ENCODE data around the gene ERGIC1.

The ERGIC1 gene

DNA sequence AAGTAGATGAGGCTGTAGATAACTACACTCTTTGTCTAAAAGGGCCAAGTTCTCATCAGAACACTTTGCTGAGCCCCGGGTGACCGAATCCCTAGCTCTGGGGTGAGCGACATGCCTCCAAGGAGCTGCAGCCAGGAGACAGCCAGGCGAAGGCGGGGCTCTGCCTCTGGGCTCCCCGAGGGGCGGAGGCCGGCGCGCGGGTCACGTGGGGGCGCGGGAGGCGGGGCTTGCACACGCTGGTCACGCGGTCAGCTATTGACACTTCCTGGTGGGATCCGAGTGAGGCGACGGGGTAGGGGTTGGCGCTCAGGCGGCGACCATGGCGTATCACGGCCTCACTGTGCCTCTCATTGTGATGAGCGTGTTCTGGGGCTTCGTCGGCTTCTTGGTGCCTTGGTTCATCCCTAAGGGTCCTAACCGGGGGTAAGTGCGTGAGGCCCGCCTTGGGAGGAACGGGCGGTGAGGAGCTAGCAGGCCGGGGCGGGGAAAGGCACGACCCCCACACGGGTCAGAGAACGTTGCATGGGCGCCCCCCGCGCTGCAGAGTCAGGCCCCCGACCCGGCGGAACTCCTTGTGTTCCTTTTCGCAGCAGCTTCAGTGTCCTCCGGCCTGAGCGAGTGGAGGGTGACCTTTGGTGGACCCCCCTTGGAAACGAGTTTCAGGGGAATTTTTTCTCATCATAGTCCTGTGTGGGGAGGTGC lies 149.6 kb downstream of the ERGIC1 start, which contains the start of gene ATP6V0E1:
Gene ATP6V0E1, plus strand, starts transcription at position 230 of the 702 bp plus-strand sequence. Its CDS starts 90 bp downstream, at position 320.
- DNase-seq (ENCODE audit: low read depth, low spot score), result peak; percentile 92
- in situ Hi-C loops (cut with HindIII; ENCODE audit: low sequenced_read_pairs), result no loop called here
- H3K4me3 ChIP-seq (ENCODE audit: low read depth, low read length), result peak within 1 kb of the TSS; percentile 96
- TF ChIP-seq, protein P1, sequence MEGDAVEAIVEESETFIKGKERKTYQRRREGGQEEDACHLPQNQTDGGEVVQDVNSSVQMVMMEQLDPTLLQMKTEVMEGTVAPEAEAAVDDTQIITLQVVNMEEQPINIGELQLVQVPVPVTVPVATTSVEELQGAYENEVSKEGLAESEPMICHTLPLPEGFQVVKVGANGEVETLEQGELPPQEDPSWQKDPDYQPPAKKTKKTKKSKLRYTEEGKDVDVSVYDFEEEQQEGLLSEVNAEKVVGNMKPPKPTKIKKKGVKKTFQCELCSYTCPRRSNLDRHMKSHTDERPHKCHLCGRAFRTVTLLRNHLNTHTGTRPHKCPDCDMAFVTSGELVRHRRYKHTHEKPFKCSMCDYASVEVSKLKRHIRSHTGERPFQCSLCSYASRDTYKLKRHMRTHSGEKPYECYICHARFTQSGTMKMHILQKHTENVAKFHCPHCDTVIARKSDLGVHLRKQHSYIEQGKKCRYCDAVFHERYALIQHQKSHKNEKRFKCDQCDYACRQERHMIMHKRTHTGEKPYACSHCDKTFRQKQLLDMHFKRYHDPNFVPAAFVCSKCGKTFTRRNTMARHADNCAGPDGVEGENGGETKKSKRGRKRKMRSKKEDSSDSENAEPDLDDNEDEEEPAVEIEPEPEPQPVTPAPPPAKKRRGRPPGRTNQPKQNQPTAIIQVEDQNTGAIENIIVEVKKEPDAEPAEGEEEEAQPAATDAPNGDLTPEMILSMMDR (IDR thresholded peaks at IDR 0.05; ENCODE audit: low read depth, low read length), result no peak

DNA sequence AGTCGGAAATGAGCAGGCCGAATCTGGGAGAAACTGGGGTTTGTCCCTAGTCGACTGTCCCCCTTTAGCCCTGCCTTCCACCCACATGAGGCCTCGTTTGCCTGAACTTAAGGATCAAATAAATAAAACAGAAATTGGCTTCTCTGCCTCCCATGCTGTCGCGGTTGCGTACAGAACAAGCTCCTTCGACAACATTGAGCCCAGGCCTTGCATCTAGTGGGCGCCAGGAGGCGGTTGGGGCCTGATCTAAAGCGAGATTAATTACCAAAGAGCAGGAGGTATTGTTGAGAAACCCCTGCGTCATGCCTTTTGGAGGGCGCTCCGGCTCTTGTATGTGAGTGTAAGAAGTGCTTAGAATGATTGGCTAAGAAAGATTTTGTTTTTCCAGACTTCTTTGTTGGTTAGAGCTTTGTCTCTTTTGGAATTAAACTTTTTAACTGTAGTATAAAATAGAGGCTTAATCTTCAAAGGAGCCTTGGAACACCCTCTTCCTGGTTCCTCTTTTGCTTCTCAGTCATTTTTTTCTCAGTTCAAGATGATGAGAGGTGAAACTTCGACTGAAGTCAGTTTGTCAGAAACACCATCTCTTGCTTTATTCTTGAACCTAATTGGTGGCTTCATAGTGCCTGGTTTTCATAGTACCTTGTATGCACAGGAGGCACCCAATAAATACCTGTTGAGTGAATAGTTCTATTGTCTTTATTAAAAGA lies 150.3 kb downstream of the ERGIC1 start:
- H3K4me3 ChIP-seq (ENCODE audit: low read depth, low read length), result peak overlapping the region; percentile 96
- TF ChIP-seq, protein P1 (IDR thresholded peaks at IDR 0.05; ENCODE audit: low read depth, low read length), result peak; percentile 74
- DNase-seq (ENCODE audit: low read depth, low spot score), result peak; percentile 87
- in situ Hi-C loops (cut with HindIII; ENCODE audit: low sequenced_read_pairs), result no loop called here

DNA sequence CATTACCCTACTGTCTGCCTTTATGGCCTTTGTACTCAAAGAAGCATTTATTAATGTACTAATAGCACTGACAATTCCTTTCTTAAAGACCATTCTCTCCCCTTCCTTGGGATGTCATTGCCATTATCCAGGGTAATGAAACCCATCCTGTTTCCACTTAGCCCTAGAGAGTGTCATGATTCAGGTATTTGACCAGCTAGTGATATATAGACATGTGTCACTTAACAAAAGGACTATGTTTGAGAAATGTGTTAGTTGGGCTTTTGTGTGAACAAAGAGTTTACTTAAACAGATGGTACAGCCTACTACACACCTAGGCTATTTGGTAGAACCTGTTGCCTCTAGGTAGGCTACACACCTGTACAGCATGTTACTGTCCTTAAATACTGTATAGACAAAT lies 151.5 kb downstream of the ERGIC1 start:
- TF ChIP-seq, protein P1 (IDR thresholded peaks at IDR 0.05; ENCODE audit: low read depth, low read length), result no peak
- in situ Hi-C loops (cut with HindIII; ENCODE audit: low sequenced_read_pairs), result no loop called here
- no peak overlapping the region for H3K4me3 ChIP-seq (ENCODE audit: low read depth, low read length)
- no peak for DNase-seq (ENCODE audit: low read depth, low spot score)

DNA sequence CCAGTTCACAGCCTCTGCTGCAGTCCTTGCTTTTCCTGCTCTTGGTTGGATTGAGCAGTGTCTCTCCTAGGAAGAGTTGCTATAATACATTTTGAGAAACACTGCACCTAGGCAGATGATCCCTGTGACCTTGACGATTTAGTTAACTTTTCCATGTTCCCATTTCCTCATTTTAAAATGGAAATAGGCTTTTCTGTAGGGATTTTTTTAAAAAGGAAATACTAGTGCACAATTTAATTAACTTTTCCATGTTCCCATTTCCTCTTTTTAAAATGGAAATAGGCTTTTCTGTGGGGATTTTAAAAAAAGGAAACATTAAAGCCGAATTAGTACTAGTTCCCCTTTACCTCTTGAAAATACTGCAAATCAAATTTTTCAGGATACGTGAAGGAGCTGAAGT lies 154.2 kb downstream of the ERGIC1 start:
- in situ Hi-C loops (cut with HindIII; ENCODE audit: low sequenced_read_pairs), result no loop called here
- TF ChIP-seq, protein P1 (IDR thresholded peaks at IDR 0.05; ENCODE audit: low read depth, low read length), result no peak
- H3K4me3 ChIP-seq (ENCODE audit: low read depth, low read length), result no peak overlapping the region
- DNase-seq (ENCODE audit: low read depth, low spot score), result no peak

DNA sequence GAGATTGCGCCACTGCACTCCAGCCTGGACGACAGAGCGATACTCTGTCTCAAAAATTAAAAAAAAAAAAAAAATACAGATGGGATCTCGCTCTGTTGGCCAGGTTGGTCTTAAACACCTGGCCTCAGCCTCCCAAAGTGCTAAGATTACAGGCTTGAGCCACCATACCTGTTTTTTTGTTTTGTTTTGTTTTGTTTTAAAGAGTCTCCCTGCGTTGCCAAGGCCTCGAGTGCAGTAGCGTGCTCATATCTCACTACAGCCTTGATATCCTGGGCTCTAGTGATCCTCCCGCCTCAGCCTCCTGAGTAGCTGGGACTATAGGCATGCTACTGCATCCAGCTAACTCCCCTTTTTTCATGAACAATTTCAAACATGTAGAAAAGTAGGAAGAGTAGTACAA lies 156.7 kb downstream of the ERGIC1 start:
- DNase-seq (ENCODE audit: low read depth, low spot score), result no peak
- in situ Hi-C loops (cut with HindIII; ENCODE audit: low sequenced_read_pairs), result no loop called here
- TF ChIP-seq, protein P1 (IDR thresholded peaks at IDR 0.05; ENCODE audit: low read depth, low read length), result no peak
- no peak overlapping the region for H3K4me3 ChIP-seq (ENCODE audit: low read depth, low read length)

DNA sequence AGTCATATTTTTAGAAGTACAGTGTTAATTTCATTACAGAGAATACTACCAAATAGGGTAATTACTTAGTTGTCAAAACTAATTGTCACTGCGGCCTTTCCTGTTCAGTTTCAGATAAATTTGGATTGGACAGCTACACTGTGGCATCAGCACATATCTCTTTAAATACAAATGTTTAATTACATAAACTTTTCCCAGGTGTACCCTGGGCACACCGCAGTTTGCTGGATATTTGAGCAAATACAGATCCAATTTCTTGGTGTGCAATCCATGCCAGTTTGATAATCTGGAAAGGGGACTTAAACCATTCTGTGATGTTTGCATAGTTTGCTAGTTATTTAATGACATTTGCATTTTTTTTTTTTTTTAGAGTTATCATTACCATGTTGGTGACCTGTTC lies 160.4 kb downstream of the ERGIC1 start:
- TF ChIP-seq, protein P1 (IDR thresholded peaks at IDR 0.05; ENCODE audit: low read depth, low read length), result no peak
- in situ Hi-C loops (cut with HindIII; ENCODE audit: low sequenced_read_pairs), result no loop called here
- no peak overlapping the region for H3K4me3 ChIP-seq (ENCODE audit: low read depth, low read length)
- no peak for DNase-seq (ENCODE audit: low read depth, low spot score)
